Inferior parietal cortex (tissue), 1 donor: Measurements from ENCODE around the gene CDC42BPG.
A peak's percentile ranks its signal among the peaks of the same experiment; 100 is the strongest.

Source experiments
- DNase-seq: peaks from one replicate; pipeline ENCODE4 v3.0.0-alpha.2; 2016; ENCODE audit errors: extremely low spot score

Gene CDC42BPG

DNA sequence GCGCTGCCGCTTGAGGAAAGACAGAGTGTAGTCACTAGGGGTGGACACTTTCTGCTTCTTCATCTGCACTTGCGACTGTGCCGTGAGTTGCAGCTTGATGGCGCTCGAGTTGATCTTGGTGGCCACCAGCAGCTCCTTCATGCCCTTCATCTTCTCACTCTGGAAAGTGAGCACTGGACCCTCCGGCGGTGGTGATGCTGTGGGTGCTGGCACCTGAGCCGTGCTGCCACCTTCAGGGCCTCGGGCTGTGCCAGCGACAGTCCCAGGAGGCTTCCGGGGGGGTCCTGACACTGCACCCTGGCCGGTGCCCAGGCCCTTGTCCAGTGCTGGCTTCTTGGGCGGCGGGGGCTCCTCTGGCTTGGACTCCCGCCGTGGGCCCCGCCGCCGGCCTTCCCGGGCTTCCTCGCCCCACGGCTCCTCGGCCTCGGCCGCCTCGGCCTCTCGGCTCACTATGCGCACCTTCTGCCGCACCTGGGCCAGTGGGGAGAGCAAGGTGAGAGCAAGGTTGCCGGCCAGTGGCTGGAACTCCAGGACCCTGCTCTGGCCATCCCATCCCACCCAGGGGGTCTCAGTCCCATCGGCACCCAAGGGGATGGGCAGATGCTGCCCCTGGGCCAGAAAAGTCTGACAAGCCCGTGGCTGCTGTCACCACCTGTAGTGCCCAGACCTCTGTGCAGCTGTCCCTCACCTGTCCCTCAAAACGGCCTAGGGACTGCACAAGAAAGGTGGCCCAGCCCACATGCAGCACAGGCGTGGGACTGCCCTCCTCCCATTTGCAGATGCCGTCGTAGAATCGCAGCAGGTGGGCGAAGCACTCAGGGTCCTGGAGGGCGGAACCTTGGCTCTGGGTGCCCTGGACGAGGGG is 39.9 kb downstream of the CDC42BPG start:
- DNase-seq = no peak

DNA sequence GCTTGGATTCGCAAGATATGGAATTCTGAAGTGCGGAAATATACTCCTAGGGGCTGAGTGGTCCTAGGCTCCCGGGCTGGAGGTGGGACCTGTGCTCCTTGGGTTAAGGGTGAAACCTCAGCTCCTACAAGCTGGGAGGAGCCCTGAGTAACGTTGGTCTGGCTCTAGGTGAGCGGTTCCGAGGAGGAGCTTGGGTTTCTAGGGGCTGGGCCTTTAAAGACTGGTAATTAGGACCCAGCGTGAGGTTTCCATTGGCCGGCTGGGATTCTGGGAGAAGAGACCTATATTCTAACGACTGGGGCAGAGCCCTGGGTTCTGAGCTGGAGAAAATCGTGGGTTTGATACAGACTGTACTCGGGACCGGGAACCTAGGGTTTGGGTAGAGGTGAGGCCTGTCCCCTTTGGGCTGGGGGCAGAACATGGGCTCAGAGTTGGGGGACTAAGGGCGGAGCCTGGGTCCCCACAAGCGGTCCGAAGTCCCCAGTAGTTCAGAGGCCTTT is 40.6 kb downstream of the CDC42BPG start:
- DNase-seq = no peak

DNA sequence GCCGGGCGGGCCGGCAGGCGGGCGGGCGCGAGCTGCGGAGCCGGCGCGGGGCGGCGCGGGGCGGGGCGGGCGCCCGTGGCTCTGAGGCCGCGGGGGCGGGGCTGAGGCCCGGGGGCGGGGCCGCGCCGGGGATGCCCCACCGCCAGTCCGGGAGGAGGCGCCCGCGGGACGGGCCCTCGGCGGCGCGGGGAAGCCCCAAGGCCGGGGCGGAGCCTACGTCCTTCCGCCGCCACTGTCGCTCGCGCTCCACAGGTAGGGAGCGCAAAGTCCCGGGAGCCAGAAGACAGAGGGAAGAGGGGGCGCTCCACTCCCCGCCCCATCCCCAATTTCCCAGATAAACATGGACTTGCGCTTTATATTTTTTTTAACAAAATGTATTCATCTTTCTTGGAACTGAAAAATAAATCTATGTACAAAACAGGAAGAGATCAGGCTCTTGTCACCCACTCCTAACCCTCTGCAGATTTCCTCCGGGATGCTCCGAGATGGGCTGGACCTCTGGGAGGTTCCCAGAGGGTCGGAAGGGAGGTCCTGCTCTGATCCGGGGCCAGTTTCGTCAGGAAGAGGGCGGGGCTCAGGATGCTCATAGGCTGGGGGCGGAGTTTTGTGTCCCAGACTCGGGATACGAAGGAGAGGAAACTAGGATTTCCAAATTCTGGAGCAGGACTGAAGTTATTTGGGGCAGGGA is 41.2 kb downstream of the CDC42BPG start, which contains the start of gene MAP4K2:
Gene MAP4K2 (minus strand): TSS at position 57 of the 688 bp plus-strand sequence. CDS start 65 bp downstream, outside the sequence.
- peak; percentile 74 for DNase-seq

DNA sequence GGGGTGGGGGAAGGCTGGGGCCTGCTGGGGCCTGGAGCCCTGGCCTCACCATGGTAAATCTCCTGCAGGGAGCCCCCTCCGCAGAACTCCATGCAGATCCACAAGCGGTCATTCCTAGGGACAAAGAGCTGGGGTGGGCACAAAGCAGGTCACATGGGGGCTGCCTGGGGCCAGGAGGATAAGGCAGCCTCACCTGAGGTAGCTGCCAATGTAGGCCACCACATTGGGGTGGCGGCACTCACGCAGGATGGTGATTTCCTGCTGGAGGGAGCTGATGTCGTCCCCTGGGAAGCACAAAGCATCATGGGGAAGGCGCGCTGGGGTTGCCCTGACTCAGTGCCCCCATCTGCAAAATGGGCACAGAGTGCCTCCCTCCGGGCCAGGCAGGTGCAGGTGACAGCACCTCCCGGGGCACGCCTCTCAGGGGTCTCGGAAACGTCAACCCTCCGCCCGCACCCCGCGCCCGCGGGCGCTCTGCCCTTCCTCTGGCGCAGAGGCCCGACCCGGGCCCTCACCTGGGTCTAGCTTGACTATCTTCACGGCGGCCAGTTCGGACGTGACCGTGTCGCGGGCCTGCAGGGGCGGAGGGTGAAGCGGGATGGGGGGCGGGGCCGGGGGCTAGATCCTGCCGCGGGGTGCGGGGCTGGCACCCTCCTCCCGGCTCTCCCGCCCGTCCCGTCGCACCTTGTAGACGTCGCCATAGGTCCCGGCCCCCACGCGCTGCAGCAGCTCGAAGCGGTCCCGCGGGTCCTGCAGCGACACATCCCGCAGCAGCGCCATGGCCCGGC is 41.9 kb downstream of the CDC42BPG start:
- DNase-seq = no peak

DNA sequence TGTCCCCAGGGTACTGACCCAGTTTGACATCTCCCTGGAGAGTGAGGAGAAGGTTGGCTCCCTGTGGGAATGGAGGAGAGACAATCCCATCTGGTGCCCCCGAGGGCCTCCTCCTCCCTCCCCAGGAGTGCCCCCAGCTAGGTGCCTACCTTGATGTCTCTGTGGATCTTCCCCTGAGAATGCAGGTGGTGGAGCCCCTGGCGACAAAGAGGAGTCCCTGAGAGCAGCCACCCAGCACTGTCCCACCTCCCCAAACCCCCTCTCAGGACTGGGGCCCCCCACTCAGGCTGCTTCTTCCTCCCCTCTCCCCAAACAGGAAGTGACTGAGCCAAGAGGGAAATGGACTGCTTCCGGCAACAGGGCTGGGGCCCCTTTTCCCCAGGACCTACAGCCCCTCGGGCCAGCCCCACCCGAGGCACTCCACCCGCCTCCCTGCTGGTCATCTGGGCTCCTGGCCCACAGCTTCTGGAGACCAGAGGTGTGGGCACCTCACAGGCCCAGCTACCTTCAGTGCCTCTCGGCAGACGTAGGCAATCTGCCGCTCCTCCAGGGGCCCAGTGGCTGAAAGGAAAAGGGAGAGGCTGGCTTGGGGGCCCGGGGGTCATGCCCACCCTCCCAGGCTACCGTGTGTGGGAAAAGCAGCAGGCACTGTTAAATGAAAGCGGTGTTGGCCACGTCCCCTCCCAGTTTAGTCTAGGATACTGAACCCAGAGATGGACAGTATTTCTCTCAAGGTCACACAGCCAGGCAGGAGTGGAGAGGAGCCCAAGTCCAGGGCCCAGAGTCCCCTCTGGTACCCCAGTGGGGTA is 42.7 kb downstream of the CDC42BPG start:
- no peak for DNase-seq

DNA sequence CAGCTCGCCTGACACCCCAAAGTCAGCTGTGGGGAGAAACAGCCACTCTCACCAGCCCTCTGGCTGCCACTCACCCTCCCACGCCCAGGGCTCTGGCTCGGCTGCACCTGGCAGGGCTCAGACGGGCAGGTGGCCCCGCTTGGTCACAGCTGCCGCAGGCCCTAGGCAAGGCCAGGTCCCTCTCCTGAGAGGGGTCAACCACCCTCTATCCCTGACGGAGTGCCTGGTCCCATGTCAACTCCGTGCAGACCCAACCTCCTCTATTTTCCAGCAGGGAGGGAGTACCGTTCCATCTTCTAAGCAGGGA is 43.3 kb downstream of the CDC42BPG start:
- no peak for DNase-seq

DNA sequence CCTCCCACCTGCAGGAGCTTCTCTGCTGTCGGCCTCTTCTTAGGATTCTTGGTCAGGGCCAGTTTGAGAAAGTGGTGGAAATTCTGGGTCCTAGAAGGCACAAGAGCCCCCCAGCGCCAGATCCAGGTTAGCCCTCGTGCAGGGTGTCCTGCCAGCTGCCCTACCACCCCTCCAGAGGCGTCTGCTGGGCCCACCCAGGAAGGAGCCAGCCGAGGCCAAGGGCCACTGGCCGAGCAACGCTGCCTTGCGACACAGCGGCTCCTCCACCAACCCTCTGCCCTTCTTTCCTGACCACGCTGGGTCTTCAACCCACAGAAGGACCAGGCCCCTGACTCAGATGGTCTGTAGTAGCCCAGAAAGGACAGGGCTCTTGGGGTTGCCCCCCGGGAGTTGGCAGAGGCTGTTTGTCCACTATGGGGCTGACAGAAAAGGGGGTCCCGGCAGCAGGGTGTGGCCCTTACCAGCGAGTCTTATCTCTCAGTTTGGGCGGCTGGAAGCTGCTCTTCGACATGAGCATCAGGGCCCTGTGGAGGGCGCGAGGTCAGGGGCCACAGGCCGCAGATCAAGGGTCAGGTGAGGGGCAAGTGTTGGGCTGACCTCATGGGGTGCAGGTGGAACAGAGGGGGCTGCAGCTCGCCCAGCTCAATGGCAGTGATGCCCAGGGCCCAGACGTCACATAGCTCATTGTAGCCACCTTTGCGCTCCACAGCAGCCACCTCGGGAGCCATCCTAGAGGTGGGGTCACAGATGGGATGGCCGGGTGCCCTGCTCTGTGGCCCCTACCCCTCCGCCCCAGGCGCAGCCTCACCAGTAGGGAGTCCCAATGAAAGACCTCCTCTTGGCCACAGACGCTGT is 43.9 kb downstream of the CDC42BPG start:
- DNase-seq = no peak

DNA sequence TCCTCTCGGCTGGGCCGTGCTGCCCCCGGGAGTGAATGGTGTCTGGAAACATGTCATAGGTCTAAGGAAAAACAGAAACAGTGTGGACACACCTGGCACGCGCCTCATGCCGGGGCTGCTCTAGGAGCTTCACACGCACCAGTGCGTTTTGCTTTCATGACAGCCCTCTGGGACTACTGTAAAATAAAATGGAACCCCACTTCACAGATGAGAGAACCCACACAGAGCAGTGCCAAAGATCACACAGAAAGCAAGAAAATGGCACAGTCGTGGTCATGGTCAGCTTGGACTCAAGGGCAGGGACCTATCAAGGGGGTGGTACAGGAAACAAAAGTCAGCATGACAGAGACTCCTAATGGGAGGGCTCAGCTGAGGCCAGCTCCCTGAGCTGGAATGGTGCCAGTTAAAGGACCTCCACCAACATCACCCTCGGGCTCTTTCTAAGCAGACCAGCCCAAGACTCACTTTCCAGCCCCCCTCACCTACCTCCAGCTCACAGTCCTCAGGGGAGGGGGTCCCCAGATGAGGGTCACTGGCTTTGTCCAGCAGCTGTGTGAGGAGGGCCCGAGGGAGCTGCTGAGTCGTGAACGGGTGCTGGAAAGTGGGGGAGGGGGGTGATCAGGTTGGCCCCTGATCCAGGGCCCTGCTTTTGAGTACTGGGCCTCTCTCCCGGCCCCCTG is 44.7 kb downstream of the CDC42BPG start:
- no peak for DNase-seq

DNA sequence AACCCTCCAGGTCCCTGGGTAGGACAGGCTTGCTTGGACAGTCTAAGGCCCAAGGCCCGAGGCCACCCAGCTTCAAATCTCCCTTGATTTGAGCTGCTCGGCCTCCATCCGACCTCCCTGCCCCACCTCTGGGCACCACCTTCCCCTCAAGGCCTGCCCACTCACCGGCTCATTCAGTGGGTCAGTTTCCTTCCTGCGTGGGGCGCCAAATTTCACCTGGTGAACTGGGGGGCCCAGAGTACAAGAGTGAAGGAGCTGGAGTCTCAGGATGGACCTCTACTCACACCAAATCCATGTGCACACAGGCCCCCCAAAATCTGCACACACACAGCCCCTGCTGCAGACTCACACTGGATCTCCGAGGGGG is 45.2 kb downstream of the CDC42BPG start:
- no peak for DNase-seq

DNA sequence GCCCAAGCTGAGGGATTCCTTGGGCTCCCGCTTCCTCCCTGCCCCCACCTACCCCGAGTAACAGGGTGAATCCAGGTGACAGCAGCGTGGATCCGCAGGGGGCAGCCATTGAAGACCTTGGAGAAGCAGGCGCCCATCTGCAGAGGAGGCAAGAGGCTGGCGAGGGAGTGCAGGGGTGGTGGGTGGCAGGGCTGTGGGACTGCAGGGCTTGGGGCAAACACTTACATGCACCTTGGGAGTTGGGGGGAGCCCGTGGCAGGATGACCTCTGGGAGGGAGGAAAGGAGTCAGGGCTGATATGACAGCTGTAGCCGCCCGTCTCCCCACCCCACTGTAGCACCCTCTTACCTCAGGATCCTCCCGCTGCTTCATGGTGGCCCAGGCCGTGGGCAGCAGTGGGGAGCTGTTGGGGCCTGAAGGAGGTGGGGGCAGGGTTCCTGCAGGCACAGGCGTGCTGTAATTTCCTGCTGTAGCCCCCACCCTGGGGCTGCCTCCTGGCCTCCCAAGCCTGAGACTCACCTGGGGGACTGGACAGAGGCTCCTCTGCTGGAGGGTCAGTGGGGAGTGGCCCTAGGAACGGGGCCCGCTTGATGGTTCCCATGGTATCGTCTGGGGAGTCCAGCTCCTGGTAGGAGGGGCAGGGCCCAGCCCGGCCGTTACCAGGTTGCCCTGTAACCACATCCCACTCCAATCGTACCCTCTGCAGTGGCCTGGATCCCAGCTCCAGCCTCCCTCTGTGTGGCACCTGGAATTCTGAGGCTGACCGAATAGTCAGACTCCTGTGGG is 47.5 kb downstream of the CDC42BPG start:
- no peak for DNase-seq

DNA sequence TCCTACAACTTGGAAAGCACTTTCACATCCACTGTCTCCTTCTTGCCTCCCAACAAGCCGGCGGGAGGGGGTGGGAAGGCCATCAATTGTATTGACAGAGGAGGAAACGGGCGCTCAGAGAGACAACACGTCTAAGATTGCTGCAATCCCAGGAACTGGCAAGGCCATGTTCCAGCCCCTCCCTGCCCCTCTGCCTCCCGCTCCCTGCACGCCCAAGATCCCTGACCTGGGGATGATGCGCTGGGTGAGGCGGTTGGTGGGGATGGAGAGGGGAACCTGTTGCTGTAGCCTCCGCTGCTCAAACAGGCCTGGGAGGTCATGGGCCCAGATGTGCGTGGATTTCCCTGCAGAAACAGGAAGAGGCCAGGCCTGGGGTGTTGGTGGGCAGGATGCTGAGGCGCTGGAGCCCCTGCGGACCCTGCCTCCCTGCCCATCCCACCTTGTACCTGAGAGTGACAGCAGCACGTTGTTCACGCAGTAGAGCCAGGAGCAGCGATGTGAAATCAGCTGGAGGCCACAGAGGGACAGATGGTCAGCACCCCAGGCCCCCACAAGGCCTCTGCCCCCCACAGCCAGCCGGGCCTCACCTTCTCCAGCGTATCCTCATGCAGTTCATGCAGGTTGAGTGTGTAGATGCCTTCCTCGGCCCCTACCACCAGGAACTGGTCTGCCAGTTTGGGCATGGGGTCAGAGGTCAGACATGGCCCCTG is 48.3 kb downstream of the CDC42BPG start:
- DNase-seq = no peak

DNA sequence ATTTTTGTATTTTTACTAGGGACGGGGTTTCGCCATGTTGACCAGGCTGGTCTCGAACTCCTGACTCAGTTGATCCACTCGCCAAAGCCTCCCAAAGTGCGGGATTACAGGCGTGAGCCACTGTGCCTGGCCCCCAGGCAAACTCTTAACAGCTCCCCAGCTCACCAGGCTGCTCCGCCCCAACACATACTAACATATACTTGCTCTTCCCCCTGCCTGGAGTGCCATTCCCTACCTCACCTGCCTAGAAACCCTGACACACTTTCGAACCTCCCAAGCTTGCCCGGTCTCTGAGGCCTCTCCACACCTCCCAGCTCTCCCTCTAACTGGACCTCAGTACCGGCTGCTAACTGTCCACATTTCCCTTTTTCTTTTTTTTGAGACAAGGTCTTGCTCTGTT is 49.9 kb downstream of the CDC42BPG start:
- no peak for DNase-seq

DNA sequence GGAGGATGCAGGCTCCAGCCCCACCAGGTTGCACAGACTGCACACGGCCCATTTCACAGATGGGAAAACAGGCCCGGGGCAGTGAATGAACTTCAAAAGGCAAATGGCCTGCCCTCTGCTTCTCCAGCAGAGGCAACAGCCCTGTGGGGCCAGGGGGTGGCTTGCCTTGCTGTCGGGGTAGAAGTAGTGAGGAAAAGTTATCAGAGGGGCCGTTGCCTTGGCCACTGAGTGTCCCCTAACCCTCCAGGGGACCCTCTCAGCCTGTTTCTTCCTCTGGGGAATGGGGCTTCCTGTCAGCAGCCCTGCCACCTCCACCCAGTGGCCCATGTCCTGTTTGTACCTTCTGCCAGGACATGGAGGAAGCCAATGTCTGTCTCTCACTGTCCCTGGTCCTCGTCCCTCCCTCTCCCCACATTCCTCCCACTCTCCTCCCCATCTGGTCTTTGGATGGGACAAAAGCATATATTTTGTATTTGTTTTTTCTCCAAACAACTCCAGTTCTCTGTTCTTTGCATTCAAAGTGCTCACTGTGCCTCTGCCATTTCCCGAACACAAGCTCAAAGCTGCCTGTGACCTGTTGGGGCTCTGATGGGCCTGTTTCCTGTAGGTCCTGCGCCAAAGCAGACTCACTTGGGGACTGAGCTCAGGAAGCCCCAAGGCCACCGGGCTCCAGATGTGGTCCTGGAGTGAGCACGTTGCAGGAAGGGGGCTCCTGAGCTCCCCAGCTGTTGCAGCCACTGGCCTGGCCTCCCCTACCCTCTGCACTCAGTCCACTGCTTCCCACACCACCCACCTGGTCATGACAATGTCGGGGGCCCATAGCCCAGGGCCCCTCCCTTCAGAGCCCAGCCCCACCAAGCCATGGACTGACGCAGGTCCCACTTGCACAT is 50.9 kb downstream of the CDC42BPG start:
- DNase-seq = no peak

DNA sequence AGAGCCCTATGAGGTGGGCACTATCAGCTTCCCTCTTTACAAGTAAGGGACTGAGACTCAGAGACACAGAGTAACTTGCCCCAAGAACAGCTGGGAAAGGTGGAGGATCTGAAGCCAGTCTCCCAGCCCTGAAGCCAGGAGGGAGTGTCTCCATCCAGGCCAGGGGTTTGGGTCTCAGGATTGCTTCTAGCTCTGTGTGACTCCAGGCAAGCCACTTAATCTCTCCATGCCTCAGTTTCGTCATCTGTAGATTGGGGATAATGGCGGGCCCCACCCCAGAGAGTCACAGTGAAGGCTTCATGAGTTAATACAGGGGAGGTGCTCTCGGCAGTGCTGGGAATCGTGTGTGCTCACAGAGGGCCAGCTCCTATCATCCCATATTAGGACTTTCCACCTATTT is 52.0 kb downstream of the CDC42BPG start:
- DNase-seq = no peak

DNA sequence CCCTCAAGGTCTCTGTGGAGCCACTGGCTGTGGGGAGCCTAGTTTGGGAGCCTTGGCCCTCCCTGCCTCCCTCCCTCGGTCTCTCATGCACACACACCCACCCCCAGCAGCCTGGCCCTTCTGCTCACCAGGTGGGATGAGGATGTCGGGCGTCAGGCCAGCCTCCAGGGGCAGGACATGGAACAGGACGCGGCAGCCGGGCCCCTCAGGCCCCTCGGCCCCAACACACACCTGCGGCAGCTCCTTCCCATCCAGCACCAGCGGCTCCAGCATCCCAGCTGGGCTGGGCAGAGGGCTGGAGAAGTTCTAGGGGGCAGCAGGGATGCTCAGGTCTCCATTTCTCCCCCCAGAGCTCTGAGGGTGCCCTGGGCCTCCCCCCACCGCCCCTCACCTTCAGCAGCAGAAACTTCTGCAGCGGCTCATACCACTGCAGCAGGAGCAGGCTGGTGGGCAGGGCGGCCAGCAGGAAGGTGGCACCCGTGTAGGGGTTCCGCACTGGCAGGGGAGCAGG is 52.6 kb downstream of the CDC42BPG start:
- DNase-seq = no peak

DNA sequence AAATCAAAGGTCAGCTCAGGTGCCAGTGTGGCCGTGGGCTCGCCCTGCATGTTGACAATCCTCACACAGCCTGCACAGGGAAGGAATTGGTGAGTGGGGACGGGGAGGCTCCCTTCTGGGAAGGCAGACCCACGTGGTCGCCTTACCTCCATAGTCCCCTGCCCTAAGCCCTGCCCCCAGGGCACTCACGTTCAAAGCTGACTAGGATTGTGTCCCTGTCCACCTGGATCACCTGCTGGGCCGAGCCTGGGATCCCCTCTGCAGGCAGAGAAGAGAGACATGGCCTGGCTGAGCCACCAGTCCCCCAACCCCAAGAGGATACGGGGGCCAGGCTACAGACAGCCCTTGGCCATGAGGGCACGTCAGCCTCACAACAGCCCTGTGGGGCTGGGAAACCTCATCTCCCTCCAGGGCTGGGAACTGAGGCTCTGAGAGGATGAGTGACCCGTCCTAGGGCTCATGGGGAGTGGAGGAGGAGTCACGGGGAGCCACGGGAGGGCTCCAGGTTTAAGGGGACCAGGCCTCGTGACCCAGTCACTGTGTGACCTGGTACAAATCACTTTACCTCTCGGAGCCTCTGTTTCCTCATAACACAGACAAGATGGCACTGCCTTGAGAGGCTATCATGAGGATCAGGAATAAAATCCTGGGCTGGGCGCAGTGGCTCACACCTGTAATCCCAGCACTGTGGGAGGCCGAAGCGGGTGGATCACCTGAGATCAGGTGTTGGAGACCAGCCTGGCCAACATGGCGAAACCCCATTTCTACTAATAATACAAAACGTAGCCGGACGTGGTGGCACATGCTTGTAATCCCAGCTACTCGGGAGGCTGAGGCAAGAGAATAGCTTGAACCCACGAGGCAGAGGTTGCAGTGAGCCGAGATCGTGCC is 54.0 kb downstream of the CDC42BPG start:
- no peak for DNase-seq
